ENCODE measurements around the gene DOCK2. TPM values are rescaled to one million over a fixed set of nuclear protein-coding genes. Genes with fewer than 3 reads are reported as not detected.

The DOCK2 gene
- total RNA-seq, 1 donor from 2014 or later: 0.77 TPM

GRCh38 chr5:169847519-169847918 is 210.4 kb downstream of the DOCK2 start:
- no peak for DNase-seq (ENCODE audit: low read depth, low spot score)
- TF ChIP-seq CTCF (conservative IDR thresholded peaks at IDR 0.05): no peak
- Mint-ChIP-seq H3K27ac (ENCODE audit: unreplicated experiment) (no peak overlapping the region), H3K4me1 (no peaks in the 10 kb centered on the region), H3K36me3 (ENCODE audit: low read depth) (peaks cover 3% of the 10 kb centered on the region), H3K27me3 (ENCODE audit: low read depth) (no peaks in the 10 kb centered on the region), H3K9me3 (peaks cover 8% of the 10 kb centered on the region), H3K4me3 (no peak overlapping the region)

GRCh38 chr5:169848271-169848670 is 211.2 kb downstream of the DOCK2 start:
- Mint-ChIP-seq H3K27me3 (ENCODE audit: low read depth) (no peaks in the 10 kb centered on the region), H3K4me1 (no peaks in the 10 kb centered on the region), H3K4me3 (no peak overlapping the region), H3K27ac (ENCODE audit: unreplicated experiment) (no peak overlapping the region), H3K36me3 (ENCODE audit: low read depth) (peaks cover 5% of the 10 kb centered on the region), H3K9me3 (peaks cover 14% of the 10 kb centered on the region)
- no peak for DNase-seq (ENCODE audit: low read depth, low spot score)
- no peak for TF ChIP-seq CTCF (conservative IDR thresholded peaks at IDR 0.05)

- Mint-ChIP-seq H3K4me1 (no peaks in the 10 kb centered on the region), H3K4me3 (no peak overlapping the region), H3K36me3 (ENCODE audit: low read depth) (peaks cover 5% of the 10 kb centered on the region), H3K27me3 (ENCODE audit: low read depth) (no peaks in the 10 kb centered on the region), H3K9me3 (peaks cover 15% of the 10 kb centered on the region), H3K27ac (ENCODE audit: unreplicated experiment) (no peak overlapping the region)
- DNase-seq (ENCODE audit: low read depth, low spot score): no peak
- no peak for TF ChIP-seq CTCF (conservative IDR thresholded peaks at IDR 0.05)
Observed at GRCh38 chr5:169848792-169849191, 211.7 kb downstream of the DOCK2 start.

GRCh38 chr5:169850409-169850808 is 213.3 kb downstream of the DOCK2 start:
- peaks cover 5% of the 10 kb centered on the region for H3K36me3 Mint-ChIP-seq (ENCODE audit: low read depth)
- TF ChIP-seq CTCF (conservative IDR thresholded peaks at IDR 0.05): peak; percentile 46
- peaks cover 17% of the 10 kb centered on the region for H3K9me3 Mint-ChIP-seq
- H3K27me3 Mint-ChIP-seq (ENCODE audit: low read depth): peaks cover 2% of the 10 kb centered on the region
- no peak for DNase-seq (ENCODE audit: low read depth, low spot score)
- H3K4me1 Mint-ChIP-seq: no peaks in the 10 kb centered on the region
- no peak overlapping the region for H3K4me3 Mint-ChIP-seq
- no peak overlapping the region for H3K27ac Mint-ChIP-seq (ENCODE audit: unreplicated experiment)

- Mint-ChIP-seq H3K27me3 (ENCODE audit: low read depth) (peaks cover 5% of the 10 kb centered on the region), H3K27ac (ENCODE audit: unreplicated experiment) (no peak overlapping the region), H3K9me3 (peaks cover 17% of the 10 kb centered on the region), H3K4me3 (no peak overlapping the region), H3K36me3 (ENCODE audit: low read depth) (peaks cover 5% of the 10 kb centered on the region), H3K4me1 (no peaks in the 10 kb centered on the region)
- no peak for TF ChIP-seq CTCF (conservative IDR thresholded peaks at IDR 0.05)
- no peak for DNase-seq (ENCODE audit: low read depth, low spot score)
Observed at GRCh38 chr5:169851321-169851850, 214.3 kb downstream of the DOCK2 start.
